Stimulated activated naive CD4-positive, alpha-beta T cell treated with Interleukin-2 at 50 U/mL for 16 hours (primary cell): ENCODE data around the gene ANTXRL.
"Not testable (repeated sequence)": the region's sequence is repeated elsewhere in the genome, so short reads cannot be mapped to it uniquely, and the experiment has no call there.

Experiments
- DNase-seq: peaks from one replicate; lab custom pipeline; 2025; lab: John Stamatoyannopoulos, UW

ANTXRL gene

GRCh38 chr10:46295350-46296010 lies 8.7 kb downstream of the ANTXRL start:
- DNase-seq, result not testable (repeated sequence)

DNA sequence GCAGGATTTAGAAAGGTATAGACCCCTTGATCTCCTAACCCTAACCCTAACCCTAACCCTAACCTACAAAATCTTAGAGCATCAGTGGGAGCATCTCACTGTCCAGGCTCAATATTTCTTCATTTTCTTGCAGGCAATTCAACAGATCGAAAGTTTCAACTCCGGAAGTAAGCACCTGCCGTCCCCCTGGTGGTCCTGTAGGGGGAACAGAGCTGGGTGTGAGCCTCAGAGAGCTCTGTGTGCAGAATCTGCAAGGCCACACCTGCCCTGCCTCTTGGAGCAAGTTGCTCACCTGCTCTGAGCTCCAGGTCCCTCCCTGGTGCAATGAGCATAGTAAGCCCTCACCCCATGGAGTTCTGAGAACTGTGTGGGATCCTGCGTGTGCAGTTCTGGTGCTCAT lies 9.3 kb downstream of the ANTXRL start:
- not testable (repeated sequence) for DNase-seq

GRCh38 chr10:46296641-46297141 lies 9.9 kb downstream of the ANTXRL start:
- DNase-seq, result no peak

DNA sequence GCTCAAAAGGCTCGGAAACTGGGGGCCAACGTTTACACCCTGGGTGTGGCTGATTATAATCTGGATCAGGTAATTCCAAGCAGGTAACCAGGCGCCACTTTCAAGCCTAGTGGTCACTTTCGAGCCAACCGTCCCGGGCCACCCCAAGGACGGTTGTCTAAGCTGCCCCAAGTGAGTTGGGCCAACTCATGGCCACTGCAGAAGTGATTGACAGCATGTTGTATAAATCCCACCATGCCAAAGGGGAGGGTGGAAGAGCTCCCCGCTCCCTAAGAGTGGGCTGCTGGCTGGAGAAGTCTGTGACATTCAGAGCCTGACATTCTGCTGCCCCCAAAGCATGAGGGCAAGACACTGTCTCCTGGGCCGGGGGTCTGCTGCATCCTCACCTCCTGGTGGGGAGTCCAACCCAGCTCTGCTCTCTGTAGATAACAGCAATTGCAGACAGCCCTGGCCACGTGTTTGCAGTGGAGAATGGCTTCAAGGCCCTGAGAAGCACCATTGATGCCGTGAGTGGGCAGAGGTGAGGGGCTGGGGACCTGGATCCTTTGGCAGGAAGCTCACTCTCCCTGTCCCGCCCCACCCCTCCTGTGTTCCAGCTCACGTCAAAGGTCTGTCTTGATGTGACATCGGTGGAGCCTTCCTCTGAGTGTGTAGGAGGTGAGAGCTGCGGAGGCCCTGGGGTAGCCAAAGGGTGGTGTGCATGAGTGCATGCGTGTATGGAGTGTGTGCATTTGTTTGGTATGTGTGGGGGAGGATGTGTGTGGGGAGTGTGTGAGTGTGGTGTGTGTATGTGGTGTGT lies 10.8 kb downstream of the ANTXRL start:
- DNase-seq, result no peak

- no peak for DNase-seq
Measured at GRCh38 chr10:46298477-46299285, 11.9 kb downstream of the ANTXRL start.

DNA sequence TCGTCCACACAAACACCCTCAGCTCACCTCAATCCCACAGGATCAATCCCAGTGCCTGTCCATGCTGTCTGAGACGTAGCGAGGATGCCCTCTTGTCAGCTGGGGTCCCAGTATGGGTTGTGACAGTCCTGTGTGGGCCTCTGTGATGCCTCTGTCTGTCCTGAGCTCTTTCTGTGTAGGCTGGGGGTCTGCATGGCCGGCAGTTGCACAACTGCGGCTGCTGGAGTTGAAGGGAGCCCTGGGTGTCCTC lies 12.4 kb downstream of the ANTXRL start:
- DNase-seq, result no peak

DNA sequence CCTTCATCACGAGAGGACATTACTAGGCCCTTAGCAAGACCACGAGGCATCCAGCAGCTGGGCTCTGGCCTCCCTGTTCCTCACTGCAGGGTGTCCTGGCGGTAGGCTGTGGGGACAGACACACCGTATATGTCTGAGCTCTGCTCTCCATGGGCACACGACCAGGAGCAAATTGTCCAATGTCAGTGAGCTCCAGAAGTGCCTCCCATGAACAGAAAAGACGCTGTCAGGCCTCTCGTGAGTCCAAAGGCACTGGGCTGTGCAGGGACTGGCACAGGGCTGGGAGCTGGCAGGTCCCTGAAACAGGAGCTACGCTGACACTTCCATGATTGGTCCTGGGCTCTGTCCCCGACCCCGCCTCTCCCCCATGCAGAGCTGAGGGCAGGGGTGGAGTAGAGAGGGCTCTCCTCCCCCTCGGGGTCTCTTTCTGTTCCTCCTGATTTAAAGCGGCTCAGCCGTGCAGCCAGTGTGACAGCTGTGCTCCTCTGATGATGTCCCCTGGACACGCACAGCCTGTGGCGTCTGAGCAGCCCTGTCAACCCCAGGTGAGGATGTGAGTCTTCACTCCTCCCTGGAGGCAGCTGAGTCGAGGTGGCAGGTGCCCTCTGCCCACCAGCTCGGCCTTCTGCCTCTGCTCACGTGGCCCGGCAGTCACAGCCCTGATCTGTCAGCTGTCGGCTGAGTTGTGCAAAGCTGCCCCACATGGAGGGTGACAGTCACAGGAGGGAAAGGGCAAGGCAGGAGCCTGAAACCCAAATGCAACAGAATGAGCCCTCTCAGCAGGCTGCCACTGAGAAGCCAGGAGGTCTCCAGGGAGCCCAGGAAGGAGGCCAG lies 13.0 kb downstream of the ANTXRL start:
- DNase-seq, result no peak

- not testable (repeated sequence) for DNase-seq
Measured at GRCh38 chr10:46300370-46300711, 13.5 kb downstream of the ANTXRL start.

GRCh38 chr10:46301056-46301645 lies 14.4 kb downstream of the ANTXRL start:
- DNase-seq, result no peak

- no peak for DNase-seq
Measured at GRCh38 chr10:46301721-46302479, 15.1 kb downstream of the ANTXRL start.

DNA sequence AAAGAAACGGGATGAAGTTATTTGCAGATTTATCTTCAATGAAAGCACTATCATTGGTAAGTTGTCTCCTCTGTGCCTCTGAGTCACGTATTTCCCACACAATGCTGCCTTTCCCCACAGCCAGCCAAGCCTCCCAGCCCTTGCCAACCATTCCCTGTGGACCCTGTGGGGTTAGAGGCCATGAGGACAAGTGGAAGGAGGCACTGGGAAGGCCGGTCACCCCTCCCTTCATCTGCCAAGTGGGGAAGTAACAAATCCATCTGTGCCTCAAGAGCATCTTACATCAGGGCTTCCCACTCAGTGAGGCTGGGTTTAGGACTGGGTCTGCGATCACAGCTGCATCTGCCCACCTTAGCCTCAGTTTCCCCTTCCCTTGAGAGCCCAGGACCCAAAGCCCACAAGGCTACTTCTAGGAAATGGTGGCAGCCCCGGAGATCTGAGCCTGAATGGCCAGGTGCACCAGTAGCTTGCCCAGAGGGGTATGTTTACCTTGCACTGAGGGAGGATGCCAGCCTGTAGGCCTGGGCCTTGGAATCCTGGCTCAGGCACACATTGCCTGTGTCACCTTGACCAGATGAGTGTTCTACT lies 16.1 kb downstream of the ANTXRL start:
- not testable (repeated sequence) for DNase-seq

DNA sequence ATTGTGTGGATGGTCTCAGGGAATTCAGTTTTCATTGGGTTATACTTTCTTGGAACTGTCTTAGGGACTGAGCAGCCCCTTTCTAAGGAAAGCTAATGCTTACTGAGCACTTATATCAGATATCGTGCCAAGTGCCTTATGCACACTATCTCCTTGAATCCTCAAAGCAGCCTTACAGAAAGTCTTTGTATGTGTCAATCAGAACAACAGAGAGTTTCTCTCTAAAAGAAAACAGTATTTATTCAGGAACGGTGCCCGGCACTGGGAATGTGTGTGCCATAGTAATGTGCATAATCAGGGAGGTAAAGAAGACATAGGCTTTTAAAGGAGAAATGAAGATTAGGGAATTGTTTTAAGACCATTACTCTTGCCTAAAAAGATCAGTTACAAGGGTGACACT lies 17.3 kb downstream of the ANTXRL start:
- DNase-seq, result no peak

DNA sequence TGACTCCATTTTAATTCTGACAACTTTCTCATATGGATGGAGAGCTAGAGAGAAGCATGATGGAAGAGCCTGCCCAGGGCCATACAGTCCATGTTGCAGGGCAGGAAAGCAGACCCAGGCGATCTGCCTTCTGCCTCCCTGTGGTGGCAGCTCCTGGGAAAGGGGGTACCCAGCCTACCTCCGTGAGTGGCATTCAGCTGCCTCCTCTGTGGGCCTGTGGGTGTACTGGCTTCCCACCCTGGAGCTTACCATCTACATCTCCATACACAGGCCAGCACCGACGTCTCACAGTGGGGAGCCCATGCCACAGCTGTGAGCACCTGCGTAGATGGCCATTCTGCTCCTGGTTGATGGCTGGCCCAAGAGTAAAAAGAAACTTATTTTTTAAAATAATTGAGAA lies 17.9 kb downstream of the ANTXRL start:
- not testable (repeated sequence) for DNase-seq

DNA sequence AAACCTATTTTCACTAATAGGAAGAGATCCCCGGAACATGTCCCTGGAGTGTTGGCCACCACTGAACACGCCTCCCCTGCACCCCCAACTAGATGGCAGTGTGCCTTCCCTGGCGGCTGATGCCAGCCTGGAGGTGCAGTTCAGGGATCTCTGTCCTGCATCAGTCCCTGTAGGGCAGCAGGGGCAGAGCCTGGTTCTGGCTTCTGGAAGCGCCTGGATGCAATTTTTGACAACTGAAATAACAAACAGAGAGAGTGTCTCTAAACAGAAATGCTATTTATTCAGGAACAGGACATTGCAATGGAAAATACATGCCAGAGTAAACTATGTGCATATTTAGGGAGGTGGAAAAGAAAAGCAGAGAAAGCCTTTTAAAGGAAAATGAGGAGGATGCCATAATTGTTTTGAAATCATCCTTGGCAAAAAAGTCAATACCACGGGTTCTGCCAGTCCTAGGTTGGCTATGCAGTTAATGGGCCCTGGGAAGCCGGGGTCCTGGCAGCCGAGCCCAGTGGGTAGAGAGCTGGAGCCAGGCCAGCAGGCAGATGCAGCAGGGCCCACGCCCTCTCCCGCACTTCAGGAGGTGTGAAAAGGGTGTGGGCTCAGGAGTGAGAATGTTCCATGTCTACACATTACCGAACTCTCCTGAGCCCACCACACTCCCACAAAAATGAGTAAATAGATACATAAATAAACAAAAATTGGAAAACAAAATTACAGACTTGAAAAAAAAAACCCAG lies 18.5 kb downstream of the ANTXRL start:
- DNase-seq, result no peak

GRCh38 chr10:46305986-46306385 lies 19.2 kb downstream of the ANTXRL start:
- no peak for DNase-seq

DNA sequence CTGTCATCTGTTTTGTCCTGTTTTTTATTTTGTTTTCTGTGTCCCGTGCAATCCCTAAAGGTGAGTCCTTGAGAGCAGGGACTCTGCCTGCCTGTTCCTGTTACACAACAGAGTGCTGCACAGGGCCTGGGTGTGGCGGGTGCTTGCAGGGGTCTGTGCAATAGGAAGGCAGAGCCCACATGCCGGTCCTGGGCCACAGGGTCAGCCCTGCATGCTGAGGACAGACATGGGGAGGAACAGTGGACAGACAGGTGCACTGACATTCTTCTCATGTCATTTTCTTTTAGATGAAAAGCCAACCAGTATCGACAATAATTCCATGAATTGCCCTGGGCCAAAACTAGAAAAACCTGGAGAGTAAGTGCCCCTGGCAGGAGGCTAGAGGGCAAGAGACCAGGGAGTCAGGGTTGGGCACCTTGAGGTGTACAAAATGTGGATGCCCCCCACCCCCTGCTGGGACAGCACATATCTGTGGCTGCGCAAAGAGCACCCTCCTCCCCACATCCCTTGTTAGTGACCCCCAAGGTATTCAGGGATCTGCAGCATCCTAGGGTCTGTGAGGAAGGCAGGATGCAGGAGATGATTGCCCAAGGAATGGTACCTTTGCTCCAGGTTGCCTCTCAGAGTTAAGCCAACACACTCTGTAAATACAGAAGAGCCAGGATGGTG lies 19.9 kb downstream of the ANTXRL start:
- no peak for DNase-seq

DNA sequence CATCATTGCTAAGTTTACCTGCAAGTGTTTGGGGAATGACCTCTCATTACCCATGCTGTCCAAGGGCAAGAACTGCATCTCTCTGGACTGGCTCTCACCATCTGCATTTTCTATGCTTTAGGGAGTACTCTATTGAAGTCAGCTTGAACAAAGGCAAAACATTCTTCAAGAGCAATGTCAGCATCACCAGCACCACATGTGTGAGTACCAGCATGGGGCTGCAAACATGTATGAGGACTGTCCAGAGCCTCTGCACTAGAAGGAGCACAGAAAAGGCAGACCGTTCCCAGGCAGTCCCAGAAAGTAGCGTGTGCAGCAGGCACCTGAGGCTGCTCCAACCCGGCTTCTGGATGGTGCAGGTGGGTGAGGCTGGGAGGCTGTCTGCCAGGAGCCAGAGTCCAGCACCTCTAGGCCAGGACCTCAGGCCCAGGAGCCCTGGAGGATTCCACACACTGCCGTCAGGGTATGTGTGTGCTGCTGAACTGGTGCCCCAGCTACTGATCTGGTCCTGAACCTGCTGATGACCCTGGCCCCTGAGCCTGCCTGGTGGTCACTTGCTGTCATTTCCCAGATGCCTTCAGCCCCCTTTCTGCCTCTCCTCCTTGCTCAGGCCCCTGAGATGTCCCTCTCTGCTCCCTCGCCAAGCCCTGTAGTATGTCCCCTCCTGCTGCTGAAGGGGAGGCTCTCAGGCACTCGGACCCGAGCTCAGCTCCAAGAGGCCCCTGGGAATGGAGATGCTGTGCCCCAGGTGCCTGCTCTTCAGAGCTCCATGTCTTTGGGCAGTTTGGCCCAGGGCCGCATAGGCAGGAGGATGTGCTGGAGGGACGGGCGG lies 20.7 kb downstream of the ANTXRL start:
- DNase-seq, result no peak

DNA sequence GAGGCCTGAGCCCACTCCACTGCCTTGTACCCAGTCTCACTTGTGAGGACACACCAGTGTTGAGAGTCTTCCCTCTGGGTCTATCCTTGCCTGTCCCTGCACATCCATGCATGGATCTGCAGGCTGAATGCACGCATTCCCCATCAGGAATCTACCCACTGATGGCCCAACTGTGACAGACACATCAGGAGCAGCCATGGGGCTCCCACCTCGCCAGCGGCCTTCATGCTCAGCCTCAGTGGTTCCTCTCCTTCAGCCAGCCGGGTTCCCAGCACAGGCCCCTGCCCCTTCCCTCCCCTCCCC lies 21.3 kb downstream of the ANTXRL start:
- DNase-seq, result no peak
